ENCODE results near the gene SYT12. TPM values are rescaled to one million over a fixed set of nuclear protein-coding genes. Genes with fewer than 3 reads are reported as not detected.
A peak's percentile ranks its signal among the peaks of the same experiment; 100 is the strongest.

SYT12 gene
- total and polyA plus RNA-seq, 3 experiments from 2014 or later = not detected

GRCh38 chr11:67072295-67072694 lies 49.4 kb downstream of the SYT12 start:
- Mint-ChIP-seq H3K27me3 (peaks cover 0 to 5% of the 10 kb centered on the region in 2 donors), H3K4me3 (no peak overlapping the region), H3K36me3 (no peaks in the 10 kb centered on the region), H3K4me1 (peaks cover 0 to 4% (median 2%) of the 10 kb centered on the region in 3 donors), H3K9me3 (no peaks in the 10 kb centered on the region), H3K27ac (peak overlapping the region in 1 of 8 donors; percentile 56)
- Histone ChIP-seq H3K4me1 (ENCODE audit: insufficient read depth, low read length) (no peaks in the 10 kb centered on the region), H3K4me3 (ENCODE audit: low read length) (no peak overlapping the region), H3K9me3 (ENCODE audit: low read length) (no peaks in the 10 kb centered on the region), H3K27ac (ENCODE audit: low read depth, low read length) (no peak overlapping the region), H3K27me3 (ENCODE audit: insufficient read depth, low read length, poor library complexity, severe bottlenecking) (no peaks in the 10 kb centered on the region), H3K36me3 (ENCODE audit: insufficient read depth, low read length) (no peaks in the 10 kb centered on the region)
- no peak for DNase-seq
- ChIA-PET CTCF (interaction anchor here (1.4 to 1.8 kb wide), 2 partner anchors 14 to 33 kb away, joined by 3 to 4 read pairs; no protein-coding TSS in a partner anchor), POLR2A (interaction anchor here (0.6 kb wide), 1 partner anchor 99 kb away, joined by 3 read pairs; no protein-coding TSS in a partner anchor)

DNA sequence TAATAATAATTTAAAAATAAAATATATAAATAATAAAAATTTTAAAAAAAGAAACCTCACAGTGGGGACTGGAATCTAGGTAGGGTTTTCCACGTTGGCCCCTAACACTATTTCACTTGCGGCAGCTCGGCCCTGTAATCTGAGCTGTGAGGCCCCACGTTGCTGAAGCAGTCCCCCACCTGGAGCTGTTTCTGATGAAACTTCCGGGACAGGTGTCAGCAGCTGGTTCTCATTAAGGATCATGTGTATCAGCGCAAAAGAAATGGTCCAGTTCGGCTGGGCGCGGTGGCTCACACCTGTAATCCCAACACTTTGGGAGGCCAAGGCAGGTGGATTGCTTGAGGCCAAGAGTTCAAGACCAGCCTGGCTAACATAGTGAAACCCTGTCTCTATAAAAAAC lies 51.0 kb downstream of the SYT12 start:
- H3K27ac ChIP-seq (ENCODE audit: low read depth, low read length) = no peak overlapping the region
- H3K36me3 ChIP-seq (ENCODE audit: insufficient read depth, low read length) = no peaks in the 10 kb centered on the region
- Mint-ChIP-seq H3K9me3 (no peaks in the 10 kb centered on the region), H3K27me3 (peaks cover 0 to 2% of the 10 kb centered on the region in 2 donors), H3K4me3 (no peak overlapping the region), H3K27ac (no peak overlapping the region), H3K4me1 (peaks cover 0 to 4% (median 2%) of the 10 kb centered on the region in 3 donors), H3K36me3 (no peaks in the 10 kb centered on the region)
- CTCF ChIA-PET = interaction anchor here (1.1 to 1.8 kb wide), 4 partner anchors 16 to 97 kb away, joined by 3 to 4 read pairs (median 3); no protein-coding TSS in a partner anchor
- POLR2A ChIA-PET = no interaction called here
- H3K4me3 ChIP-seq (ENCODE audit: low read length) = no peak overlapping the region
- no peak for DNase-seq
- no peaks in the 10 kb centered on the region for H3K27me3 ChIP-seq (ENCODE audit: insufficient read depth, low read length, poor library complexity, severe bottlenecking)
- H3K4me1 ChIP-seq (ENCODE audit: insufficient read depth, low read length) = no peaks in the 10 kb centered on the region
- no peaks in the 10 kb centered on the region for H3K9me3 ChIP-seq (ENCODE audit: low read length)

GRCh38 chr11:67076202-67076601 lies 53.3 kb downstream of the SYT12 start:
- Histone ChIP-seq H3K9me3 (ENCODE audit: low read length) (no peaks in the 10 kb centered on the region), H3K36me3 (ENCODE audit: insufficient read depth, low read length) (no peaks in the 10 kb centered on the region), H3K27me3 (ENCODE audit: insufficient read depth, low read length, poor library complexity, severe bottlenecking) (no peaks in the 10 kb centered on the region), H3K27ac (ENCODE audit: low read depth, low read length) (no peak overlapping the region), H3K4me1 (ENCODE audit: insufficient read depth, low read length) (no peaks in the 10 kb centered on the region), H3K4me3 (ENCODE audit: low read length) (no peak overlapping the region)
- Mint-ChIP-seq H3K27ac (peak overlapping the region in 1 of 8 donors; percentile 43), H3K36me3 (no peaks in the 10 kb centered on the region), H3K27me3 (peaks cover 0 to 2% of the 10 kb centered on the region in 2 donors), H3K4me3 (no peak overlapping the region), H3K4me1 (peaks cover 0 to 4% (median 2%) of the 10 kb centered on the region in 3 donors), H3K9me3 (no peaks in the 10 kb centered on the region)
- no peak for DNase-seq
- CTCF ChIA-PET = interaction anchor here (0.6 kb wide), 1 partner anchor 437 kb away, joined by 3 read pairs; no protein-coding TSS in a partner anchor
- POLR2A ChIA-PET = no interaction called here

DNA sequence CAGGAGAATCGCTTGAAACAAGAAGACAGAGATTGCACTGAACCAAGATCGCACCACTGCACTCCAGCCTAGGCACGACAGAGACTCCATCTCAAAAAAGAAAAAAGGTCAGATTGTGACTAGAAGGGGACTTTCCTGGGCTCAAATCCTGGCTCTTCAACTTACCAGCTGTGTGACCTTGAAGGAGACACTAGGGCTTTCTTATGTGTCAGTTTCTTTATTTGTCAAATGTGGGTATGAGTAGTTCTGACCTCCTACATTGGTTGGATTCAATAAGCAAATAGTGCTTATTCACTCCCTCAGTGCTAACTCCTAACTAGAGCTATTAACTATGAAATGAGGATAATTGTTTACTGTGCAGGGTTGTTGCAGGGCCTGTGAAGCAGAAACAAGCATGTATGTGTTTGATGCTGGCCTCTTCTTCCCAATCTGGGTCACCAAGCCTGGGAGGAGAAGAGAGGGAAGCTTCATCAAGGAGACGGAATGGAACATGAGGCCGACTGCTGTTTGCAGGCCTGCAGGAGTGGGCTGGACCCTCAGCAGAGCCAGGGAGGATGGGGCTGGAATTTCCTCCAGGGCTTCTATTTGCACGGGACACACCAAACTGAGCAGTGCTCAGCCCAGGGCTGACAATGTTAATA lies 56.3 kb downstream of the SYT12 start:
- no peak overlapping the region for H3K4me3 ChIP-seq (ENCODE audit: low read length)
- Mint-ChIP-seq H3K4me1 (peaks cover 6 to 14% (median 6%) of the 10 kb centered on the region in 3 donors), H3K27me3 (peaks cover 4 to 8% of the 10 kb centered on the region in 2 donors), H3K9me3 (no peaks in the 10 kb centered on the region), H3K36me3 (no peaks in the 10 kb centered on the region), H3K27ac (no peak overlapping the region), H3K4me3 (no peak overlapping the region)
- no peak for DNase-seq
- no peak overlapping the region for H3K27ac ChIP-seq (ENCODE audit: low read depth, low read length)
- no peaks in the 10 kb centered on the region for H3K27me3 ChIP-seq (ENCODE audit: insufficient read depth, low read length, poor library complexity, severe bottlenecking)
- CTCF ChIA-PET = no interaction called here
- peaks cover 10% of the 10 kb centered on the region for H3K4me1 ChIP-seq (ENCODE audit: insufficient read depth, low read length)
- POLR2A ChIA-PET = no interaction called here
- no peaks in the 10 kb centered on the region for H3K9me3 ChIP-seq (ENCODE audit: low read length)
- no peaks in the 10 kb centered on the region for H3K36me3 ChIP-seq (ENCODE audit: insufficient read depth, low read length)

DNA sequence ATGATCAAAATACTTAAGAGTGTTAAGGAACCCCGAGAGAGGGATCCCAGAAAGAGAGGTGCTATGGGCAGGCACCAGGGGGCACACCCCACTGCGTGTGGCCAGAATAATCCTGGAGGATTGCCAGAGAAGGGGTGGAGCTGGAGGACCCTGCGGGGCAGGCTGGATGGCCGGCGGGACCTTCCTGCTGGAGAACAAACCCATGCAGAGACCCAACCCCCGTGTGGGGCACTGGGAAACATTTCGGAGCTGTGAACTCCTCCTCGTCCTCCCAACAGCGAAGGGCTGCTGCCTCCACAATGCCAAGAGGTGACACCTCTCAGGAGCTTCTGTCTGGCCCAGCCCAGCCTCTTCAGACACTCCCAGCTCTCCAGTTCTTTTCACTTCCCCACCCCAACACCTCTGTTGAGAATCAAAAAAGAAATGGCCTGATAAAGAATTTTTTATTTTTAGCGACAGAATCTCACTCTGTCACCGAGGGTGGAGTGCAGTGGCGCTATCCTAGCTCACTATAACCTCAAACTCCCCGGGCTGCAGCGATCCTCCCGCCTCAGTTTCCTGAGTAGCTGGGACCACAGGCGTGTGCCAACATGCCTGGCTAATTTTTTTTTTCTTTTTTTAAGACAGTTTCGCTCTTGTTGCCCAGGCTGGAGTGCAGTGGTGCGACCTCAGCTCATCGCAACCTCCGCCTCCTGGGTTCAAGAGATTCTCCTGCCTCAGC lies 59.3 kb downstream of the SYT12 start:
- H3K27ac Mint-ChIP-seq = peak overlapping the region in 2 of 8 donors; percentile 17 to 60
- POLR2A ChIA-PET = interaction anchor here (0.7 kb wide), 1 partner anchor 1092 kb away, joined by 3 read pairs; no protein-coding TSS in a partner anchor
- H3K4me3 Mint-ChIP-seq = no peak overlapping the region
- CTCF ChIA-PET = interaction anchor here (0.8 to 2.9 kb wide), 10 partner anchors 13 to 120 kb away, joined by 3 to 11 read pairs (median 6); no protein-coding TSS in a partner anchor
- H3K9me3 Mint-ChIP-seq = no peaks in the 10 kb centered on the region
- peak in 1 of 5 donors; percentile 9 for DNase-seq
- H3K9me3 ChIP-seq (ENCODE audit: low read length) = no peaks in the 10 kb centered on the region
- H3K4me3 ChIP-seq (ENCODE audit: low read length) = peak overlapping the region; percentile 12
- no peak overlapping the region for H3K27ac ChIP-seq (ENCODE audit: low read depth, low read length)
- no peaks in the 10 kb centered on the region for H3K36me3 Mint-ChIP-seq
- peaks cover 10% of the 10 kb centered on the region for H3K4me1 ChIP-seq (ENCODE audit: insufficient read depth, low read length)
- H3K4me1 Mint-ChIP-seq = peaks cover 6 to 14% (median 6%) of the 10 kb centered on the region in 3 donors
- peaks cover 4 to 7% of the 10 kb centered on the region in 2 donors for H3K27me3 Mint-ChIP-seq
- no peaks in the 10 kb centered on the region for H3K27me3 ChIP-seq (ENCODE audit: insufficient read depth, low read length, poor library complexity, severe bottlenecking)
- no peaks in the 10 kb centered on the region for H3K36me3 ChIP-seq (ENCODE audit: insufficient read depth, low read length)

DNA sequence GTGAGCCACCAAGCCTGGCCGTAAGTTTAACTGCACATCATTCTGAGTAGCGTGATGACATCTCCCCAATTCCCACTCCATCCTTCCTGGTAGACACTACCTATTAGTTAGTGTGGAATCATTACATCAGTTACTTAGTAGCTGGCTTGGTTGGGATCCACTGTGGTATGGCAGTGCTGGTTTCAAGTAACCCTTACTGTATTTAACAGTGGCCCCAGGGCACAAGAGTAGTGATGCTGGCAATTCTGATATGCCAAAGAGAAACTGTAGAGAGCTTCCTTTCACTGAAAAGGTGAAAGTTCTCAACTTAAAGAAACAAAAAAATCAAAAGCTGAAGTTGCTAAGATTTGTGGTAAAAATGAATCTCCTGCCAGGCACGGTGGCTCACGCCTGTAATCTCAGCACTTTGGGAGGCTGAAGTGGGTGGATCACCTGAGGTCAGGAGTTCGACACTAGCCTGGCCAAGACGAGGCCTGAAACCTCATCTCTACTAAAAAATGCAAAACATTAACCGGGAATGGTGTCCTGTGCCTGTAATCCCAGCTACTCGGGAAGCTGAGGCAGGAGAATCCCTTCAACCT lies 60.9 kb downstream of the SYT12 start:
- Histone ChIP-seq H3K27ac (ENCODE audit: low read depth, low read length) (no peak overlapping the region), H3K4me1 (ENCODE audit: insufficient read depth, low read length) (peaks cover 10% of the 10 kb centered on the region), H3K27me3 (ENCODE audit: insufficient read depth, low read length, poor library complexity, severe bottlenecking) (no peaks in the 10 kb centered on the region), H3K9me3 (ENCODE audit: low read length) (no peaks in the 10 kb centered on the region), H3K4me3 (ENCODE audit: low read length) (no peak overlapping the region), H3K36me3 (ENCODE audit: insufficient read depth, low read length) (no peaks in the 10 kb centered on the region)
- Mint-ChIP-seq H3K4me1 (peaks cover 6 to 14% (median 6%) of the 10 kb centered on the region in 3 donors), H3K27ac (no peak overlapping the region), H3K4me3 (no peak overlapping the region), H3K27me3 (peaks cover 4 to 7% of the 10 kb centered on the region in 2 donors), H3K36me3 (no peaks in the 10 kb centered on the region), H3K9me3 (no peaks in the 10 kb centered on the region)
- ChIA-PET CTCF (interaction anchor here (1.8 to 2.1 kb wide), 2 partner anchors 84 to 86 kb away, joined by 5 to 6 read pairs; no protein-coding TSS in a partner anchor), POLR2A (no interaction called here)
- DNase-seq = no peak

- Mint-ChIP-seq H3K9me3 (no peaks in the 10 kb centered on the region), H3K4me3 (no peak overlapping the region), H3K36me3 (no peaks in the 10 kb centered on the region), H3K27ac (no peak overlapping the region), H3K4me1 (peaks cover 6 to 14% (median 6%) of the 10 kb centered on the region in 3 donors), H3K27me3 (peaks cover 7% of the 10 kb centered on the region in 2 donors)
- Histone ChIP-seq H3K4me1 (ENCODE audit: insufficient read depth, low read length) (peaks cover 10% of the 10 kb centered on the region), H3K4me3 (ENCODE audit: low read length) (no peak overlapping the region), H3K27ac (ENCODE audit: low read depth, low read length) (no peak overlapping the region), H3K27me3 (ENCODE audit: insufficient read depth, low read length, poor library complexity, severe bottlenecking) (no peaks in the 10 kb centered on the region), H3K36me3 (ENCODE audit: insufficient read depth, low read length) (no peaks in the 10 kb centered on the region), H3K9me3 (ENCODE audit: low read length) (no peaks in the 10 kb centered on the region)
- CTCF ChIA-PET = no interaction called here
- no peak for DNase-seq
- POLR2A ChIA-PET = no interaction called here
These were observed 62.7 kb downstream of the SYT12 start for GRCh38 chr11:67085617-67086016.

- no peak overlapping the region for H3K27ac ChIP-seq (ENCODE audit: low read depth, low read length)
- no peak overlapping the region for H3K4me3 ChIP-seq (ENCODE audit: low read length)
- no peaks in the 10 kb centered on the region for H3K36me3 ChIP-seq (ENCODE audit: insufficient read depth, low read length)
- Mint-ChIP-seq H3K27me3 (peaks cover 5% of the 10 kb centered on the region in 2 donors), H3K4me3 (no peak overlapping the region), H3K27ac (no peak overlapping the region), H3K36me3 (no peaks in the 10 kb centered on the region), H3K4me1 (no peaks in the 10 kb centered on the region), H3K9me3 (no peaks in the 10 kb centered on the region)
- no peaks in the 10 kb centered on the region for H3K27me3 ChIP-seq (ENCODE audit: insufficient read depth, low read length, poor library complexity, severe bottlenecking)
- ChIA-PET POLR2A (no interaction called here), CTCF (interaction anchor here (1.1 kb wide), 1 partner anchor 77 kb away, joined by 4 read pairs; no protein-coding TSS in a partner anchor)
- H3K9me3 ChIP-seq (ENCODE audit: low read length) = no peaks in the 10 kb centered on the region
- DNase-seq = no peak
- H3K4me1 ChIP-seq (ENCODE audit: insufficient read depth, low read length) = no peaks in the 10 kb centered on the region
These were observed 67.8 kb downstream of the SYT12 start for GRCh38 chr11:67090717-67091116.

Measured in CD8-positive, alpha-beta memory T cell (primary cell).